Stimulated activated CD4-positive, alpha-beta T cell treated with anti-CD3 and anti-CD28 coated beads, Interleukin-15, amount 100 ng/mL, for 48 hours (primary cell): ENCODE measurements around the gene MMP14.
"Not testable (repeated sequence)": the region's sequence is repeated elsewhere in the genome, so short reads cannot be mapped to it uniquely, and the experiment has no call there.

Experiments used
- DNase-seq, 2 donors: peaks; one replicate each; pipeline ENCODE4 v3.0.0-alpha.2; 2020; ENCODE audit warnings: low read depth in 2 of 2

The MMP14 gene

GRCh38 chr14:22842211-22843122 lies 6.1 kb downstream of the MMP14 start:
- no peak for DNase-seq

GRCh38 chr14:22843123-22843925 lies 6.9 kb downstream of the MMP14 start:
- DNase-seq, result no peak

GRCh38 chr14:22844221-22845102 lies 8.1 kb downstream of the MMP14 start:
- no peak for DNase-seq

GRCh38 chr14:22845103-22845394 lies 8.7 kb downstream of the MMP14 start:
- no peak for DNase-seq

- no peak for DNase-seq
These were observed 9.6 kb downstream of the MMP14 start for GRCh38 chr14:22845821-22846625.

GRCh38 chr14:22846811-22847307 lies 10.5 kb downstream of the MMP14 start:
- no peak for DNase-seq

- DNase-seq, result no peak
These were observed 11.4 kb downstream of the MMP14 start for GRCh38 chr14:22847661-22848341.

GRCh38 chr14:22848351-22849164 lies 12.2 kb downstream of the MMP14 start:
- no peak for DNase-seq

- no peak for DNase-seq
These were observed 12.9 kb downstream of the MMP14 start for GRCh38 chr14:22849212-22849819.

- peak in 1 of 2 donors; percentile 15 for DNase-seq
These were observed 14.8 kb downstream of the MMP14 start for GRCh38 chr14:22850944-22851764.

- DNase-seq, result not testable (repeated sequence)
These were observed 15.8 kb downstream of the MMP14 start for GRCh38 chr14:22852178-22852577.

GRCh38 chr14:22852599-22852939 lies 16.2 kb downstream of the MMP14 start:
- DNase-seq, result no peak

- peak; percentile 83 to 91 for DNase-seq
These were observed 16.8 kb downstream of the MMP14 start for GRCh38 chr14:22852940-22853767.

GRCh38 chr14:22854296-22854695 lies 17.9 kb downstream of the MMP14 start:
- not testable (repeated sequence) for DNase-seq

- DNase-seq, result no peak
These were observed 18.8 kb downstream of the MMP14 start for GRCh38 chr14:22854963-22855724.

- no peak for DNase-seq
These were observed 20.0 kb downstream of the MMP14 start for GRCh38 chr14:22856428-22856827.

- DNase-seq, result not testable (repeated sequence)
These were observed 24.0 kb downstream of the MMP14 start for GRCh38 chr14:22860377-22860776.
